Prostate gland (tissue), 2 donors: ENCODE data around the gene NDUFS6.

Experiments used
- CTCF ChIP-seq, 4 experiments: fragments of 200-600 bp in 2 of 4; fragments of 450-650 bp in 2 of 4; sonication (generic) in 2 of 4; IDR thresholded peaks; 1 replicate in 3 of 4; 2 replicates in 1 of 4; pipeline ENCODE4 v1.5.1; 2016 to 2019; ENCODE audit warnings: antibody characterized with exemption in 4 of 4, mild to moderate bottlenecking in 2 of 4, moderate library complexity in 2 of 4
- POLR2A ChIP-seq: fragments of 450-650 bp; IDR thresholded peaks from one replicate; pipeline ENCODE4 v1.6.1; 2016; ENCODE audit warnings: antibody characterized with exemption, mild to moderate bottlenecking

GRCh38 chr5:1786621-1787471 is 14.4 kb upstream of the NDUFS6 start:
- TF ChIP-seq CTCF (IDR thresholded peaks at IDR 0.05) (no peak), POLR2A (no peak)
